GM18498 (cell line): Measurements from ENCODE around the gene UNC13B.
"Not testable (repeated sequence)": the region's sequence is repeated elsewhere in the genome, so short reads cannot be mapped to it uniquely, and the experiment has no call there.

ENCODE experiments used
- ATAC-seq: cut with Tn5 transposase; IDR thresholded peaks from one replicate; pipeline ENCODE4 v1.9.1; 2021; ENCODE audit warnings: mild to moderate bottlenecking, moderate library complexity; ENCODE audit not compliant: unreplicated experiment

Gene UNC13B

GRCh38 chr9:35364817-35365585 lies 203.2 kb downstream of the UNC13B start:
- ATAC-seq, result no peak

DNA sequence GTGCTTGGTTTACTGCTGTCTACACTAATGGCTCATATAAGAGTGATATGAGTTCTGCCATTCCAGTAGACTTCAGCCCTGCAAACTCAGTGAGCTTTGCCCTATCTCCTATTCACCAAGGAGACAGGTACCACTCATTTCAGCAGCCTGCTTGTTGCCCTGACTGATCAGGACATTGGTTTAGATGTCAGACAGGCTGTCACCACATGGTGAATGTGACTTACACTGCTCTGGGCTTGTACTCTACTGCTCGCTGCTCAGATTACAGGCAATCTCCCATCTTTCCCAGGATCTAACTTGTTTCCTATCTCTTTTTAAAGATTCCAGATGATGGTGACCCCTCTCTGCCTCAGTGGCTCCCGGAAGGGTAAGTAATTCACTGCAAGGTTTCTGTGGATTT lies 204.8 kb downstream of the UNC13B start:
- no peak for ATAC-seq

- no peak for ATAC-seq
Measured at GRCh38 chr9:35367451-35367850, 205.6 kb downstream of the UNC13B start.

DNA sequence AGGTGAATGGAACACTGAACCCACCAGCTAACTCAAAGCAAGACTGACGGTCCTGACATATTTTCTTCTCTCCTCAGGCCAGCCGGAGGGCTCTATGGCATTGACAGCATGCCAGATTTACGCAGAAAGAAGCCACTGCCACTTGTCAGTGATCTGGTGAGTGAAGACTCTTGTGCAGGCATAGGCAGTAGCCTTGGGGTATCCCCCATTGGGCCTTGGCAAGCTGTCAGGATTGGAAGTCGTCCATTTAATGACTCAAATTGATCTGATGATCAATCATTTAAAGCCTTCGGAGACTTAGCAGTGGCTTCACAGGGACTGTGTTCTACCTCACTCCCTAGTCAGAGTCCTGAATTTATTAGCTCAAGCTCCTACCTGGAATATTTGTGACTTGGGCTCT lies 208.4 kb downstream of the UNC13B start:
- ATAC-seq, result no peak

GRCh38 chr9:35374436-35374835 lies 212.6 kb downstream of the UNC13B start:
- ATAC-seq, result no peak

DNA sequence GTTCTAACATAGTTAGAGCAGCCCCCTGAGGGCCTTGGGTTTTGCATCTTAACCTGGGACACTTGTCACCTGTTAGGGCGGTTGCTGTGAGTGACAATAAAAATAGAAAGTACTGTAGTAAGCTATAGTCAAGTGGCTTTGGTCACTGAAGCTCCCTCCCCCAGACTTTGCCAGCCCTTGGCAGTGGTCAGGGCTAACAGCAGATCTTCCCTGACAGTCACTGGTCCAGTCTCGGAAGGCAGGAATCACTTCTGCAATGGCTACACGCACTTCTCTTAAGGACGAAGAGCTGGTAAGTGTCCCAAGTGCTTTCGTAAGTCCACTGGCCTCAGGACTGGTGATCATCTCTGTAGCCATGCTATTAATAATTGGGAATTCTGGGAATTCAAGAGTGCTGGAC lies 213.1 kb downstream of the UNC13B start:
- no peak for ATAC-seq

DNA sequence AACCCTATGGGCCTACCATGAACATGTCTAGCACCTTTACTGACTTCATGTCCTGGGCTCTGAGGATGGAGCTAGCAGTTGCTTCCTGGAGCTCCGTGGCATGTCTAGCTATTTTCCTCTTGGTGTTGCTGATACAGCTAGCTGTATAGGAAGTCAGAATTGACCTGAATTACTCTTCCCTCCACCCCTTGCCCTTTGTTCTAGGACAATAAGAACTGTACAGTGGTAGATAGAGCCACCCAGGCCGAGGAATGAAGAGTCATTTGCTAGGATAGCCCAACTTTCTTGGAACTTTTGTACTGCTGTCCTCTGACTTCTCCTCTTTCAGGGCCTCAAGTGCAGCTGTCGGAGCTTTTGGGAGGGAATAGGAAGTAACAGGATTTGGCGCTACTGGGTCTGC lies 218.2 kb downstream of the UNC13B start:
- no peak for ATAC-seq

- ATAC-seq, result no peak
Measured at GRCh38 chr9:35380619-35381018, 218.8 kb downstream of the UNC13B start.

GRCh38 chr9:35385042-35385441 lies 223.2 kb downstream of the UNC13B start:
- ATAC-seq, result no peak

- no peak for ATAC-seq
Measured at GRCh38 chr9:35395076-35395705, 233.4 kb downstream of the UNC13B start.

- ATAC-seq, result no peak
Measured at GRCh38 chr9:35395706-35396101, 233.9 kb downstream of the UNC13B start.

- ATAC-seq, result no peak
Measured at GRCh38 chr9:35396560-35397215, 234.9 kb downstream of the UNC13B start.

DNA sequence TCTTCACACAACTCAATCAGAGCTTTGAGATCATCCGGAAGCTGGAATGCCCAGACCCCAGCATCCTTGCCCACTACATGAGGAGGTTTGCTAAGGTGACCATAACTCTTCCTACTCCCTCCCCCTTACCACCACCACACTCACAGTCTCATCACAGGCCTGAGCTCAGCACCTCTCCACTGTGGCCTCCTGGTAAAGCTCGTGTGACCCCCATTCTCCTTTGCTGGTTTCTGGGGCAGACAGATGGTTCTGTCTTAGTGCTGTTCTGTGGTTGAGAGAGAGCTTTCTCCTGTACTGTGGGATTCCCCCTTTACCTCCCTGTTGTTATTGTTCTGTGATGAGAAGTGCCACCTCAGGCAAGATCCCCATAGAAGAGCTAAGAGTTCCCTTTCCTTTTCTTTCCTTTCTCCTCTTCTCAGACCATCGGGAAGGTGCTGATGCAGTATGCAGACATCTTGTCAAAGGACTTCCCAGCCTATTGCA lies 235.4 kb downstream of the UNC13B start:
- no peak for ATAC-seq

DNA sequence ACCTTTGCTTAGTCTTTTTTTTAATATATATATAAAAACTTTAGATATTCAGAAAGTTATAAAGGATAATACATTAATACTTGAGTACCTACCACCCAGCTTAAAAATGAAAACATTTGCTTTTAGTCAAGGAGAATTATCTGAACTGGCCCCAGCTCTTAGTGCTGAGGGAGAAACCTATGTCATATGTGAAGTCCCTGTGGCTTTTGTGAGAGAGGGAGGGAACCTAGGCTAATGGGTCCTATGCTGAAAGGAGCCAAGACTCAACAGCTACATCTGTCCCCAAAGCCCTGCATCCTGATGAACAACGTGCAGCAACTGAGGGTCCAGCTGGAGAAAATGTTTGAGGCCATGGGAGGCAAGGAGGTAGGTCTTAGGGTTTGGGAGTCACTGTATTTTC lies 236.1 kb downstream of the UNC13B start:
- ATAC-seq, result no peak

- no peak for ATAC-seq
Measured at GRCh38 chr9:35398651-35399335, 237.0 kb downstream of the UNC13B start.

DNA sequence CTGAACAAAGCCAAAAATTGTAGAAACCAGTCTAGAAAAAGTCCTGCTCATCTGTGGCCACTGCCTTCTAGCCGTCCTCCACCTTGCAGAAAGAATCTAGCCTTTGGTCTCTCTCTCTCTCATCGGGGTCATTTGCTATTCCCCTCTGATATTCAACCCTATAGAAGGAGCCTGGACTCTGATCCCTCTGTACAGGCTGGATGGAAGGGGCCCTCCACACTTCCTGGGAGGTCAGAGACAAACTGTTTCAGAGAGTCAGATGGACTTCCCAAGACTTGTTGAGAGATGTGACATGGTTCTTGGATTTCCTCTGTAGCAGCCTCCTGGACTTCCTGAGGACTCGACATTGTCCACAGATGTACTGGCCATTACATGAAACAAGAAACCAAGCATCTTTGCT lies 243.1 kb downstream of the UNC13B start:
- no peak for ATAC-seq

DNA sequence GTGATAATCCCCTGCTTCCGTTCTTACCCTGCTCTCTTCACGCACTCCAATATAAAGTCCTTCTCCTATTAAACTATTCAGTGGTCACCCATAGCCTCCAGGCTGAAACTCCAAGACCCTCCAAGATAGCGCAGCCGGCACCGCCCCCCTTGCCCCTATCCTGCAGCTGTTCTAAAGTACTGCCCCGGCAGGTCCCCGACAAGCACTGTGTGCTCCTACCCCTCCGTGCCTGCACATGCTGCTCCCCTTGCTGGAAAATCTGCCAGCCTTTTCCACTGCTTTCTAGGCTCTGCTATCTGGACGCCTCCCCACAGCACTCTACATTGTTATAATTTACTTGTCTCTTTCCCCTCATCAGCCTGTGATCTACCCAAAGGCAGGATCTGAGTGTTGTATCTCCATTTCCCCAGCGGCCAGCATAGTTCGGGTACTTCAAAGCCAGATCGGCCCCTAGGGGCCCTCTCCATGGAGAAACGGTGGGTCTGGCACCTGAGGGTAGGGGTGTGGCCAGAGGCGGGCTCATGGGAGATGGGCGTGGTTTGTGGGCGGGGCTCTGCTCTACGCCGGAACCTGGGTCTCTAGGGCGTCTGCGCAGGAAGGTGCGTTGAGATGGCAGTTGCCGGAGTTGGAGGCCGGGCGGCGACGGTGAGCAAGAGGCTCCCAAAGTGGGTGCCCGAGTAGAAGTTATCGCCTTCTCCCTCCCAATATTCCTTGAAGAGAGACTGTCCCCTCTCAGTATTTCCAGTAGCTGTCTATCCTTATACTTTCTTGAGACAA lies 244.6 kb downstream of the UNC13B start:
- no peak for ATAC-seq

- no peak for ATAC-seq
Measured at GRCh38 chr9:35407846-35408245, 246.0 kb downstream of the UNC13B start.

GRCh38 chr9:35409434-35409833 lies 247.6 kb downstream of the UNC13B start:
- ATAC-seq, result not testable (repeated sequence)

DNA sequence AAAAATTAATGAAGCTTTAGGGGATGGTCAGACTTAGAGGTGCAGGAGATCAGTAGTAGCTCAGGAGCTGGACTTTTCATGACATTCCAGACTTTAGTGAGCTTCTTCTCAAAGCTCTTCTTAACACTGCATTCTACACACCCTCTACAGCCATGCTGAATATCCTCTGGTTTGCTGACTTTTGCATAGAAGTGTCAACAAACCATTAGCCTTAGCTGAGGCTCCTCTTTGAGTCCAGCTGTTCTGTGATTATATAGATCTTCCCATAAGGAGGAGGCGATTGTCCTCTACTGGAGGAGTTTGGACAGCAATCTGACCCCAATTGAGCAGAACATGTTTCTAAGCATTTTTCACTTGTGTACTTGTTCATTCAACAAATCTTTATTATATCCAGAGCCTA lies 253.1 kb downstream of the UNC13B start:
- no peak for ATAC-seq
